ENCODE results near the gene GALNTL6. TPM values are rescaled to one million over a fixed set of nuclear protein-coding genes. Genes with fewer than 3 reads are reported as not detected.
"Not testable (repeated sequence)": the region's sequence is repeated elsewhere in the genome, so short reads cannot be mapped to it uniquely, and the experiment has no call there.

The GALNTL6 gene
- total RNA-seq, 1 donor from 2014 or later, result 1.7 TPM

GRCh38 chr4:173038192-173038896 is 1225.1 kb downstream of the GALNTL6 start:
- Mint-ChIP-seq H3K9me3 (peaks cover 6% of the 10 kb centered on the region), H3K27me3 (no peaks in the 10 kb centered on the region), H3K4me3 (peak overlapping the region; percentile 1), H3K27ac (peak overlapping the region; percentile 13), H3K36me3 (no peaks in the 10 kb centered on the region), H3K4me1 (ENCODE audit: unreplicated experiment) (peaks cover 43% of the 10 kb centered on the region)
- no peak for TF ChIP-seq CTCF (conservative IDR thresholded peaks at IDR 0.05)
- no peak for DNase-seq (ENCODE audit: extremely low spot score, unreplicated experiment)

GRCh38 chr4:173039617-173040577 is 1226.7 kb downstream of the GALNTL6 start:
- no peak for DNase-seq (ENCODE audit: extremely low spot score, unreplicated experiment)
- Mint-ChIP-seq H3K4me1 (ENCODE audit: unreplicated experiment) (peaks cover 43% of the 10 kb centered on the region), H3K9me3 (no peaks in the 10 kb centered on the region), H3K36me3 (no peaks in the 10 kb centered on the region), H3K27me3 (no peaks in the 10 kb centered on the region), H3K27ac (no peak overlapping the region), H3K4me3 (peak overlapping the region; percentile 50)
- TF ChIP-seq CTCF (conservative IDR thresholded peaks at IDR 0.05), result no peak

- DNase-seq (ENCODE audit: extremely low spot score, unreplicated experiment), result no peak
- Mint-ChIP-seq H3K9me3 (no peaks in the 10 kb centered on the region), H3K27ac (no peak overlapping the region), H3K4me1 (ENCODE audit: unreplicated experiment) (peaks cover 39% of the 10 kb centered on the region), H3K27me3 (no peaks in the 10 kb centered on the region), H3K4me3 (no peak overlapping the region), H3K36me3 (no peaks in the 10 kb centered on the region)
- TF ChIP-seq CTCF (conservative IDR thresholded peaks at IDR 0.05), result no peak
Measured at GRCh38 chr4:173041482-173041881, 1228.3 kb downstream of the GALNTL6 start.

GRCh38 chr4:173042139-173042538 is 1228.9 kb downstream of the GALNTL6 start:
- DNase-seq (ENCODE audit: extremely low spot score, unreplicated experiment), result not testable (repeated sequence)

GRCh38 chr4:173044340-173044739 is 1231.1 kb downstream of the GALNTL6 start:
- no peak for DNase-seq (ENCODE audit: extremely low spot score, unreplicated experiment)
- H3K4me1 Mint-ChIP-seq (ENCODE audit: unreplicated experiment), result peaks cover 18% of the 10 kb centered on the region
- no peak for TF ChIP-seq CTCF (conservative IDR thresholded peaks at IDR 0.05)
- no peaks in the 10 kb centered on the region for H3K27me3 Mint-ChIP-seq
- H3K4me3 Mint-ChIP-seq, result no peak overlapping the region
- H3K9me3 Mint-ChIP-seq, result no peaks in the 10 kb centered on the region
- no peaks in the 10 kb centered on the region for H3K36me3 Mint-ChIP-seq
- H3K27ac Mint-ChIP-seq, result no peak overlapping the region

More at GRCh38 chr4:173042139-173042538, 1228.9 kb downstream of the GALNTL6 start:
- not testable (repeated sequence) for H3K36me3 Mint-ChIP-seq, H3K27me3 Mint-ChIP-seq, H3K9me3 Mint-ChIP-seq, H3K4me3 Mint-ChIP-seq, H3K27ac Mint-ChIP-seq
- H3K4me1 Mint-ChIP-seq (ENCODE audit: unreplicated experiment), result peaks cover 37% of the 10 kb centered on the region

GRCh38 chr4:173045571-173045970 is 1232.4 kb downstream of the GALNTL6 start:
- no peak for DNase-seq (ENCODE audit: extremely low spot score, unreplicated experiment)
- no peak overlapping the region for H3K27ac Mint-ChIP-seq
- H3K4me1 Mint-ChIP-seq (ENCODE audit: unreplicated experiment), result peaks cover 5% of the 10 kb centered on the region
- no peaks in the 10 kb centered on the region for H3K36me3 Mint-ChIP-seq
- no peak overlapping the region for H3K4me3 Mint-ChIP-seq
- no peaks in the 10 kb centered on the region for H3K9me3 Mint-ChIP-seq
- TF ChIP-seq CTCF (conservative IDR thresholded peaks at IDR 0.05), result no peak
- H3K27me3 Mint-ChIP-seq, result no peaks in the 10 kb centered on the region
